HUDEP-2 (cell line): ENCODE measurements around the gene CYB5R4.
"Not testable (repeated sequence)": the region's sequence is repeated elsewhere in the genome, so short reads cannot be mapped to it uniquely, and the experiment has no call there.

Source experiments
- DNase-seq, 76 experiments: peaks; one replicate each; lab custom pipeline; 2025; ENCODE audit not compliant: unreplicated experiment in 76 of 76; lab: John Stamatoyannopoulos, UW

Gene CYB5R4

GRCh38 chr6:83907623-83908390 is 48.3 kb downstream of the CYB5R4 start:
- DNase-seq: not testable (repeated sequence)

- no peak for DNase-seq
Observed at GRCh38 chr6:83908813-83909212, 49.3 kb downstream of the CYB5R4 start.

GRCh38 chr6:83911278-83911677 is 51.8 kb downstream of the CYB5R4 start:
- no peak for DNase-seq

- no peak for DNase-seq
Observed at GRCh38 chr6:83914953-83915352, 55.5 kb downstream of the CYB5R4 start.

GRCh38 chr6:83917001-83917400 is 57.5 kb downstream of the CYB5R4 start:
- no peak for DNase-seq

- no peak for DNase-seq
Observed at GRCh38 chr6:83920017-83920416, 60.5 kb downstream of the CYB5R4 start.

- no peak for DNase-seq
Observed at GRCh38 chr6:83921315-83921714, 61.8 kb downstream of the CYB5R4 start.

GRCh38 chr6:83927470-83927869 is 68.0 kb downstream of the CYB5R4 start:
- DNase-seq: no peak

- DNase-seq: no peak
Observed at GRCh38 chr6:83928286-83928685, 68.8 kb downstream of the CYB5R4 start.

GRCh38 chr6:83946201-83946833 is 86.8 kb downstream of the CYB5R4 start:
- peak in 12 of 76 experiments; percentile 14 to 56 (median 26) for DNase-seq

GRCh38 chr6:83947983-83948382 is 88.5 kb downstream of the CYB5R4 start:
- DNase-seq: not testable (repeated sequence)

- DNase-seq: no peak
Observed at GRCh38 chr6:83948851-83949250, 89.4 kb downstream of the CYB5R4 start.

GRCh38 chr6:83951423-83951822 is 91.9 kb downstream of the CYB5R4 start:
- DNase-seq: not testable (repeated sequence)

- no peak for DNase-seq
Observed at GRCh38 chr6:83952830-83953229, 93.3 kb downstream of the CYB5R4 start.

GRCh38 chr6:83954371-83954770 is 94.9 kb downstream of the CYB5R4 start:
- no peak for DNase-seq

- DNase-seq: peak in 38 of 76 experiments; percentile 6 to 76 (median 36)
Observed at GRCh38 chr6:83958241-83958685, 98.8 kb downstream of the CYB5R4 start.

GRCh38 chr6:83960664-83961063 is 101.2 kb downstream of the CYB5R4 start:
- no peak for DNase-seq

GRCh38 chr6:83962582-83962981 is 103.1 kb downstream of the CYB5R4 start:
- peak in 7 of 76 experiments; percentile 14 to 39 (median 22) for DNase-seq

- DNase-seq: no peak
Observed at GRCh38 chr6:83966539-83966938, 107.0 kb downstream of the CYB5R4 start.

GRCh38 chr6:83970582-83970981 is 111.1 kb downstream of the CYB5R4 start:
- DNase-seq: no peak

GRCh38 chr6:83974409-83975050 is 115.0 kb downstream of the CYB5R4 start:
- peak in 74 of 76 experiments; percentile 40 to 99 (median 92) for DNase-seq
